A549 (cell line): ENCODE results near the gene SORCS1. TPM values are rescaled to one million over a fixed set of nuclear protein-coding genes. Genes with fewer than 3 reads are reported as not detected.

Experiments
- ATAC-seq, 2 experiments: fragments of 200-7000 bp in 1 of 2; fragments of >200 bp in 1 of 2; cut with Nextera tagmentation in 1 of 2; cut with Tn5 transposase in 1 of 2; 3 replicates each; pipeline versions ENCODE4 v1.8.0 to v1.9.1; 2018 to 2020; ENCODE audit warnings: mild to moderate bottlenecking in 1 of 2, moderate library complexity in 1 of 2
- CTCF ChIA-PET: fragments of 300-600 bp; sonication (Branson Sonifier 250); formaldehyde crosslinking; extraction: SDS; loops from one replicate; lab custom pipeline; 2021; ENCODE audit warnings: antibody characterized with exemption, inconsistent platforms; lab: Yijun Ruan, JAX
- POLR2A ChIA-PET: fragments of 350-600 bp; formaldehyde crosslinking; extraction: SDS; loops from one replicate; lab custom pipeline; 2021; ENCODE audit warnings: antibody characterized with exemption, inconsistent platforms; lab: Yijun Ruan, JAX
- DNase-seq, 2 experiments: peaks; one replicate each; pipeline versions ENCODE4 v3.0.0 to v3.0.0-alpha.2; 2011 to 2016; ENCODE audit warnings: low read depth in 1 of 2, low spot score in 1 of 2
- FAIRE-seq: peaks from 2 replicates; lab custom pipeline; 2011; peaks lifted over from hg19 to GRCh38; lab: Jason Lieb, UNC
- H3K27ac ChIP-seq, 2 experiments: fragments of >200 bp; sonication (Bioruptor Twin); formaldehyde crosslinking; 3 replicates each; pipeline ENCODE4 v1.5.1; 2016 to 2017
- H3K4me1 ChIP-seq: fragments of >200 bp; sonication (Bioruptor Twin); formaldehyde crosslinking; 3 replicates; pipeline ENCODE4 v1.6.1; 2016
- H3K4me2 ChIP-seq: fragments of >200 bp; sonication (Bioruptor Twin); formaldehyde crosslinking; 3 replicates; pipeline ENCODE4 v1.6.1; 2016
- H3K4me3 ChIP-seq: fragments of >200 bp; sonication (Bioruptor Twin); formaldehyde crosslinking; 3 replicates; pipeline ENCODE4 v1.5.1; 2016
- H3K9me3 ChIP-seq: fragments of >200 bp; sonication (Bioruptor Twin); formaldehyde crosslinking; 3 replicates; pipeline ENCODE4 v1.6.1; 2016
- BCL3 ChIP-seq: fragments of >200 bp; sonication (Bioruptor Twin); formaldehyde crosslinking; IDR thresholded peaks from 3 replicates; pipeline ENCODE4 v1.6.1; 2016
- CBX2 ChIP-seq: fragments of 200-600 bp; sonication (generic); IDR thresholded peaks from 2 replicates; pipeline ENCODE4 v1.6.1; 2016; ENCODE audit warnings: low read depth, mild to moderate bottlenecking, borderline replicate concordance
- CBX8 ChIP-seq: fragments of 200-600 bp; sonication (generic); IDR thresholded peaks from 2 replicates; pipeline ENCODE4 v1.6.1; 2016
- CHD4 ChIP-seq: fragments of 200-600 bp; sonication (generic); IDR thresholded peaks from 2 replicates; pipeline ENCODE4 v1.6.1; 2016; ENCODE audit warnings: antibody characterized with exemption, mild to moderate bottlenecking, borderline replicate concordance
- EHMT2 ChIP-seq: fragments of 200-600 bp; sonication (generic); IDR thresholded peaks from 2 replicates; pipeline ENCODE4 v1.6.1; 2016; ENCODE audit warnings: antibody characterized with exemption, low read depth, mild to moderate bottlenecking, moderate library complexity
- ELK1 ChIP-seq: fragments of 150-350 bp; IDR thresholded peaks from 2 replicates; pipeline ENCODE4 v1.6.1; 2014; ENCODE audit warnings: low read depth, mild to moderate bottlenecking, low read length
- FOSB ChIP-seq: fragments of 250-450 bp; sonication (Bioruptor Pico); IDR thresholded peaks from 2 replicates; pipeline ENCODE4 v1.5.0; 2020; ENCODE audit warnings: mild to moderate bottlenecking, moderate library complexity
- FOSL2 ChIP-seq, 2 experiments: fragments of 450-650 bp in 1 of 2; fragments of >200 bp in 1 of 2; sonication (Bioruptor Twin) in 1 of 2; formaldehyde crosslinking; IDR thresholded peaks; 2 replicates each; pipeline versions ENCODE4 v1.5.0 to v1.6.1; 2016 to 2020; ENCODE audit warnings: mild to moderate bottlenecking in 1 of 2, moderate library complexity in 1 of 2
- HEYL ChIP-seq: fragments of 250-450 bp; sonication (Bioruptor Pico); IDR thresholded peaks from 2 replicates; pipeline ENCODE4 v1.8.0; 2021; ENCODE audit warnings: mild to moderate bottlenecking, moderate library complexity
- HOXA7 ChIP-seq: fragments of 250-450 bp; sonication (Bioruptor Pico); IDR thresholded peaks from 2 replicates; pipeline ENCODE4 v1.5.0; 2020; ENCODE audit warnings: mild to moderate bottlenecking, moderate library complexity
- HOXB5 ChIP-seq: fragments of 250-450 bp; sonication (Bioruptor Pico); IDR thresholded peaks from 2 replicates; pipeline ENCODE4 v1.5.0; 2020; ENCODE audit warnings: mild to moderate bottlenecking, moderate library complexity
- JUN ChIP-seq, 2 experiments: fragments of >200 bp; sonication (Bioruptor Twin); formaldehyde crosslinking; IDR thresholded peaks; 2 replicates in 1 of 2; 3 replicates in 1 of 2; pipeline ENCODE4 v1.6.1; 2016 to 2017
- MAFK ChIP-seq: fragments of 450-650 bp; IDR thresholded peaks from 2 replicates; pipeline ENCODE4 v1.6.1; 2014; ENCODE audit not compliant: partially characterized antibody
- NPAS2 ChIP-seq: fragments of 250-450 bp; sonication (Bioruptor Pico); IDR thresholded peaks from 2 replicates; pipeline ENCODE4 v1.8.0; 2022; ENCODE audit warnings: mild to moderate bottlenecking, moderate library complexity, borderline replicate concordance
- NR3C1 ChIP-seq: fragments of >200 bp; sonication (Bioruptor Twin); formaldehyde crosslinking; IDR thresholded peaks from 3 replicates; pipeline ENCODE4 v1.6.1; 2017
- POLR2A ChIP-seq: IDR thresholded peaks from 2 replicates; pipeline ENCODE4 v1.6.1; 2012; ENCODE audit warnings: mild to moderate bottlenecking, low read length
- RAD21 ChIP-seq, 2 experiments: fragments of >200 bp in 1 of 2; sonication (Bioruptor Twin) in 1 of 2; formaldehyde crosslinking in 1 of 2; IDR thresholded peaks in 1 of 2; conservative IDR thresholded peaks in 1 of 2; 2 replicates in 1 of 2; 3 replicates in 1 of 2; pipeline ENCODE4 v1.6.1; 2012 to 2018; ENCODE audit warnings: inconsistent platforms in 1 of 2
- RARB ChIP-seq: fragments of 250-450 bp; sonication (Bioruptor Pico); IDR thresholded peaks from 2 replicates; pipeline ENCODE4 v1.8.0; 2021; ENCODE audit warnings: mild to moderate bottlenecking, moderate library complexity
- RFX5 ChIP-seq: fragments of 450-650 bp; IDR thresholded peaks from 2 replicates; pipeline ENCODE4 v1.7.1; 2014; ENCODE audit warnings: antibody characterized with exemption, mild to moderate bottlenecking, moderate library complexity
- SREBF2 ChIP-seq: fragments of 450-650 bp; IDR thresholded peaks from 2 replicates; pipeline ENCODE4 v1.6.1; 2014; ENCODE audit warnings: mild to moderate bottlenecking, moderate library complexity
- WGBS: methylation state at CpG from one replicate; pipeline ENCODE4 v1.1.6; 2017; ENCODE audit errors: missing lambda C conversion rate; 5-methylcytosine and 5-hydroxymethylcytosine counted together
- polyA plus RNA-seq, 4 experiments: library from polyadenylated mRNA; depleted of rRNA in 3 of 4; stranded (reverse); fragments of >200 nt; fragmentation: RNase III in 1 of 4; extraction: RNeasy Plus Mini Kit Qiagen cat#74134 plus additional on column Dnase treatment in 1 of 4; gene quantifications; 2 replicates in 3 of 4; 3 replicates in 1 of 4; pipeline ENCODE4 v1.2.3, GENCODE V29; 2011 to 2017
- TF ChIP-seq, protein P1 (sequence below): IDR thresholded peaks from 2 replicates; pipeline ENCODE4 v1.6.1; 2012
- TF ChIP-seq, protein P2 (sequence below): fragments of >200 bp; sonication (Bioruptor Twin); formaldehyde crosslinking; IDR thresholded peaks from 2 replicates; pipeline ENCODE4 v1.6.1; 2016
- TF ChIP-seq, protein P3 (sequence below): fragments of 250-450 bp; sonication (Bioruptor Pico); IDR thresholded peaks from 2 replicates; pipeline ENCODE4 v1.5.0; 2021; ENCODE audit warnings: mild to moderate bottlenecking, moderate library complexity, borderline replicate concordance
- TF ChIP-seq, protein P4 (sequence below): fragments of 450-650 bp; IDR thresholded peaks from 2 replicates; pipeline ENCODE4 v1.6.1; 2014; ENCODE audit warnings: antibody characterized with exemption
- TF ChIP-seq, protein P5 (sequence below): IDR thresholded peaks from 2 replicates; pipeline ENCODE4 v1.6.1; 2012; ENCODE audit warnings: low read depth, borderline replicate concordance

SORCS1 gene
- polyA plus RNA-seq, 2 of the 4 experiments (the other 2 are of a cell fraction), result not detected

DNA sequence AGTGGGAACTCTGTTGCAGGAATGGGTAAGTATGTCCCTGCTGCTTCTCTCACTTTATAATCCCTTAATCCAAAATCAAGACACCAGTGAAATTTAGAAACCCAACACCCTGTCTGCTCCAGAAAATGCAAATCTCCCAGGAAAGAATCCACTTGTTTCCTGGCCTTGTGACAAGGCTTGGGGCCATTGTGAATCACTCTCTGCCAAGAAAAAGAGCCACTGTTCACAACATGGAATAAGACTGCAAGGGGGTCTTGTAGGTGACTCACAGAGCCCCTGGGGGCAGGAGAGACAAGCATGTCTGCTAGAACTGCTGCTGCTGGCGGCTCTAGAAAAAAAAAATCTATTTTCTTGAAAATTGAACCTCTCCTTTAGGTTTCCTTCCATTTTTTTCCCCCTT, 191.2 kb downstream of the SORCS1 start:
- no peaks in the 10 kb centered on the region for H3K4me1 ChIP-seq
- CTCF ChIA-PET, result no interaction called here

DNA sequence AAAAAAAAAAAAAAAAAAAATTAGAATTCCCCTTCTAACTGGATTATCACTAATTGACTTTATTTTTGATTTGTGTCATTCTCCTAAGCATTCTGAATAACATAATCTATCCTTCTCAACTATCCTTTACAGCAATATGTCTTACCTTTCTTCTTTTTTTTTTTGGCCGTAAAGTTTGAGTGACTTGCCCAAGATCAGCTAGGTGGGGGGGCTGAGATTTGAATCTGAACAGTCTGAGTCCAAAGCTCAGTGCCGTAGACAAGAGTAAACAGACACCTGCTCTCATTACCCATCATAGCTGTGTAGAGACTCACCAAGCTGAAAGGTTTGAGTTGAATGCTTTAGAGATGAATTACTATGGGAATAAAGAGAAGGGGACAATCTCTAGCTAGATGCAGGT, 192.1 kb downstream of the SORCS1 start:
- Histone ChIP-seq H3K9me3 (no peaks in the 10 kb centered on the region), H3K27ac (no peak overlapping the region), H3K4me3 (no peak overlapping the region), H3K4me1 (no peaks in the 10 kb centered on the region), H3K4me2 (no peak overlapping the region)
- TF ChIP-seq HEYL (CRISPR knock-in tag), result no peak
- TF ChIP-seq, protein P1, sequence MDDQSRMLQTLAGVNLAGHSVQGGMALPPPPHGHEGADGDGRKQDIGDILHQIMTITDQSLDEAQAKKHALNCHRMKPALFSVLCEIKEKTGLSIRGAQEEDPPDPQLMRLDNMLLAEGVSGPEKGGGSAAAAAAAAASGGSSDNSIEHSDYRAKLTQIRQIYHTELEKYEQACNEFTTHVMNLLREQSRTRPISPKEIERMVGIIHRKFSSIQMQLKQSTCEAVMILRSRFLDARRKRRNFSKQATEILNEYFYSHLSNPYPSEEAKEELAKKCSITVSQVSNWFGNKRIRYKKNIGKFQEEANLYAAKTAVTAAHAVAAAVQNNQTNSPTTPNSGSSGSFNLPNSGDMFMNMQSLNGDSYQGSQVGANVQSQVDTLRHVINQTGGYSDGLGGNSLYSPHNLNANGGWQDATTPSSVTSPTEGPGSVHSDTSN, result no peak
- TF ChIP-seq POLR2A, result no peak
- no peak for TF ChIP-seq CBX2
- no peak for TF ChIP-seq FOSB (CRISPR knock-in tag)
- no peak for TF ChIP-seq RARB (CRISPR knock-in tag)
- 30% methylated on average over 2 of the region's 2 CpGs for WGBS
- DNase-seq (no peak), ATAC-seq (no peak), FAIRE-seq (no peak)
- ChIA-PET CTCF (no interaction called here), POLR2A (no interaction called here)

More for the DNA sequence above, 191.2 kb downstream of the SORCS1 start:
- DNase-seq (no peak), ATAC-seq (no peak), FAIRE-seq (no peak)
- H3K27ac ChIP-seq, result no peak overlapping the region
- H3K9me3 ChIP-seq, result no peaks in the 10 kb centered on the region
- 0% methylated on average over 1 of the region's 1 CpG for WGBS
- no peak for TF ChIP-seq RARB (CRISPR knock-in tag)
- TF ChIP-seq, protein P2, sequence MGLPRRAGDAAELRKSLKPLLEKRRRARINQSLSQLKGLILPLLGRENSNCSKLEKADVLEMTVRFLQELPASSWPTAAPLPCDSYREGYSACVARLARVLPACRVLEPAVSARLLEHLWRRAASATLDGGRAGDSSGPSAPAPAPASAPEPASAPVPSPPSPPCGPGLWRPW, result no peak
- no peak for TF ChIP-seq JUN (IDR thresholded peaks at IDR 0.05)
- no peak for TF ChIP-seq EHMT2
- TF ChIP-seq HEYL (CRISPR knock-in tag), result no peak
- TF ChIP-seq FOSL2 (IDR thresholded peaks at IDR 0.05), result no peak
- TF ChIP-seq FOSL2 (CRISPR knock-in tag; IDR thresholded peaks at IDR 0.05), result no peak
- no peak for TF ChIP-seq NPAS2 (CRISPR knock-in tag)
- TF ChIP-seq, protein P3, sequence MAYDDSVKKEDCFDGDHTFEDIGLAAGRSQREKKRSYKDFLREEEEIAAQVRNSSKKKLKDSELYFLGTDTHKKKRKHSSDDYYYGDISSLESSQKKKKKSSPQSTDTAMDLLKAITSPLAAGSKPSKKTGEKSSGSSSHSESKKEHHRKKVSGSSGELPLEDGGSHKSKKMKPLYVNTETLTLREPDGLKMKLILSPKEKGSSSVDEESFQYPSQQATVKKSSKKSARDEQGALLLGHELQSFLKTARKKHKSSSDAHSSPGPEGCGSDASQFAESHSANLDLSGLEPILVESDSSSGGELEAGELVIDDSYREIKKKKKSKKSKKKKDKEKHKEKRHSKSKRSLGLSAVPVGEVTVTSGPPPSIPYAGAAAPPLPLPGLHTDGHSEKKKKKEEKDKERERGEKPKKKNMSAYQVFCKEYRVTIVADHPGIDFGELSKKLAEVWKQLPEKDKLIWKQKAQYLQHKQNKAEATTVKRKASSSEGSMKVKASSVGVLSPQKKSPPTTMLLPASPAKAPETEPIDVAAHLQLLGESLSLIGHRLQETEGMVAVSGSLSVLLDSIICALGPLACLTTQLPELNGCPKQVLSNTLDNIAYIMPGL, result no peak
- TF ChIP-seq SREBF2, result no peak
- TF ChIP-seq, protein P4, sequence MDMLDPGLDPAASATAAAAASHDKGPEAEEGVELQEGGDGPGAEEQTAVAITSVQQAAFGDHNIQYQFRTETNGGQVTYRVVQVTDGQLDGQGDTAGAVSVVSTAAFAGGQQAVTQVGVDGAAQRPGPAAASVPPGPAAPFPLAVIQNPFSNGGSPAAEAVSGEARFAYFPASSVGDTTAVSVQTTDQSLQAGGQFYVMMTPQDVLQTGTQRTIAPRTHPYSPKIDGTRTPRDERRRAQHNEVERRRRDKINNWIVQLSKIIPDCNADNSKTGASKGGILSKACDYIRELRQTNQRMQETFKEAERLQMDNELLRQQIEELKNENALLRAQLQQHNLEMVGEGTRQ, result no peak
- TF ChIP-seq NR3C1, result no peak
- TF ChIP-seq HOXA7 (CRISPR knock-in tag), result no peak
- H3K4me3 ChIP-seq, result no peak overlapping the region
- POLR2A ChIA-PET, result no interaction called here
- no peak overlapping the region for H3K4me2 ChIP-seq

- ChIA-PET CTCF (no interaction called here), POLR2A (no interaction called here)
- Histone ChIP-seq H3K9me3 (no peaks in the 10 kb centered on the region), H3K4me2 (no peak overlapping the region), H3K27ac (no peak overlapping the region), H3K4me1 (no peaks in the 10 kb centered on the region), H3K4me3 (no peak overlapping the region)
- FAIRE-seq, result no peak
- no peak for ATAC-seq
- WGBS, result 5% methylated on average over 1 of the region's 1 CpG
- no peak for DNase-seq
- TF ChIP-seq BCL3 (no peak), CHD4 (no peak), RAD21 (conservative IDR thresholded peaks at IDR 0.05 in 1 of 2, IDR thresholded peaks at IDR 0.05 in 1 of 2) (no peak), NPAS2 (CRISPR knock-in tag) (no peak), MAFK (no peak), ELK1 (no peak), CBX8 (no peak), RFX5 (no peak), HOXB5 (CRISPR knock-in tag) (no peak)
- TF ChIP-seq, protein P1, result no peak
- TF ChIP-seq, protein P5, sequence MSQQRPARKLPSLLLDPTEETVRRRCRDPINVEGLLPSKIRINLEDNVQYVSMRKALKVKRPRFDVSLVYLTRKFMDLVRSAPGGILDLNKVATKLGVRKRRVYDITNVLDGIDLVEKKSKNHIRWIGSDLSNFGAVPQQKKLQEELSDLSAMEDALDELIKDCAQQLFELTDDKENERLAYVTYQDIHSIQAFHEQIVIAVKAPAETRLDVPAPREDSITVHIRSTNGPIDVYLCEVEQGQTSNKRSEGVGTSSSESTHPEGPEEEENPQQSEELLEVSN, result no peak
- TF ChIP-seq, protein P4, result no peak
Measured at GRCh38 chr10:106971411-106971831, 193.1 kb downstream of the SORCS1 start.
